H1 (cell line): ENCODE measurements around the gene TXNDC12. TPM values are rescaled to one million over a fixed set of nuclear protein-coding genes. Genes with fewer than 3 reads are reported as not detected.

Experiments used
- CTCF ChIA-PET: fragments of 300-600 bp; sonication (Branson Sonifier 250); formaldehyde crosslinking; loops from one replicate; lab custom pipeline; 2021; ENCODE audit not compliant: partially characterized antibody; lab: Charles Lee
- POLR2A ChIA-PET: fragments of 300-600 bp; sonication (Branson Sonifier 250); formaldehyde crosslinking; loops from one replicate; lab custom pipeline; 2021; ENCODE audit warnings: inconsistent platforms; ENCODE audit not compliant: partially characterized antibody; lab: Charles Lee
- DNase-seq, 2 experiments: peaks; one replicate each; pipeline versions ENCODE4 v3.0.0 to v3.0.0-alpha.2; 2010 to 2022; ENCODE audit warnings: low spot score in 2 of 2, low read depth in 1 of 2, mixed read lengths in 1 of 2
- FAIRE-seq: peaks from 2 replicates; lab custom pipeline; 2011; peaks lifted over from hg19 to GRCh38; lab: Jason Lieb, UNC
- H2AFZ ChIP-seq: 2 replicates; pipeline ENCODE4 v1.8.1; 2012; ENCODE audit warnings: low read length, inconsistent platforms
- H2AK5ac ChIP-seq: 2 replicates; pipeline ENCODE4 v1.6.1; 2013; ENCODE audit warnings: low read depth, low read length
- H2BK120ac ChIP-seq: replicated peaks from 2 replicates; pipeline ENCODE3; 2013; ENCODE audit warnings: low read depth, low read length, inconsistent platforms
- H2BK12ac ChIP-seq: 2 replicates; pipeline ENCODE4 v1.6.1; 2013; ENCODE audit warnings: low read depth, low read length
- H2BK15ac ChIP-seq: 2 replicates; pipeline ENCODE4 v1.6.1; 2013; ENCODE audit warnings: low read length
- H2BK20ac ChIP-seq: 2 replicates; pipeline ENCODE4 v1.6.1; 2013; ENCODE audit warnings: low read length
- H2BK5ac ChIP-seq: 2 replicates; pipeline ENCODE4 v1.6.1; 2013; ENCODE audit warnings: low read depth, low read length
- H3K14ac ChIP-seq: 2 replicates; pipeline ENCODE4 v1.6.1; 2013; ENCODE audit warnings: inconsistent platforms; ENCODE audit not compliant: insufficient read length
- H3K18ac ChIP-seq: 2 replicates; pipeline ENCODE4 v1.6.1; 2013; ENCODE audit warnings: low read length; ENCODE audit errors: extremely low read depth
- H3K23ac ChIP-seq: 2 replicates; pipeline ENCODE4 v1.6.1; 2013; ENCODE audit warnings: inconsistent platforms; ENCODE audit not compliant: insufficient read length
- H3K23me2 ChIP-seq: 2 replicates; pipeline ENCODE4 v1.6.1; 2013; ENCODE audit warnings: low read depth, low read length
- H3K27ac ChIP-seq: 2 replicates; pipeline ENCODE4 v1.6.1; 2011; ENCODE audit warnings: low read depth, low read length, inconsistent platforms
- H3K27me3 ChIP-seq, 4 experiments: replicated peaks in 1 of 4; 1 replicate in 1 of 4; 2 replicates in 3 of 4; pipeline versions ENCODE4 v1.6.1 to v1.8.1; 2011 to 2013; ENCODE audit warnings: low read length in 3 of 4, mild to moderate bottlenecking in 3 of 4, inconsistent platforms in 2 of 4, mixed read lengths in 2 of 4, moderate library complexity in 1 of 4; ENCODE audit not compliant: control insufficient read depth in 3 of 4, insufficient read depth in 3 of 4; ENCODE audit errors: extremely low read depth in 1 of 4
- H3K36me3 ChIP-seq, 4 experiments: 2 replicates each; pipeline versions ENCODE4 v1.6.1 to v1.8.1; 2011 to 2013; ENCODE audit warnings: mild to moderate bottlenecking in 4 of 4, low read length in 3 of 4, moderate library complexity in 2 of 4, control low read depth in 1 of 4, inconsistent platforms in 1 of 4; ENCODE audit not compliant: insufficient read depth in 4 of 4, control insufficient read depth in 2 of 4
- H3K4ac ChIP-seq: replicated peaks from 2 replicates; pipeline ENCODE3; 2013; ENCODE audit warnings: low read length, low read depth, mixed read lengths, inconsistent platforms; ENCODE audit not compliant: insufficient read length
- H3K4me1 ChIP-seq, 4 experiments: replicated peaks in 1 of 4; 1 replicate in 1 of 4; 2 replicates in 3 of 4; pipeline versions ENCODE4 v1.6.1 to v1.8.1; 2011 to 2013; ENCODE audit warnings: low read length in 3 of 4, inconsistent platforms in 2 of 4, mixed read lengths in 1 of 4; ENCODE audit not compliant: insufficient read depth in 4 of 4, control insufficient read depth in 3 of 4
- H3K4me2 ChIP-seq, 2 experiments: 2 replicates each; pipeline versions ENCODE4 v1.6.1 to v1.8.1; 2011 to 2013; ENCODE audit warnings: low read depth in 2 of 2, low read length in 2 of 2, control low read depth in 1 of 2, inconsistent platforms in 1 of 2, mild to moderate bottlenecking in 1 of 2; ENCODE audit not compliant: insufficient read depth in 1 of 2
- H3K4me3 ChIP-seq, 4 experiments: fragments of 200-600, 300-600 bp in 1 of 4; sonication (generic), shearing (Covaris generic), sonication (Bioruptor Twin) in 1 of 4; 2 replicates each; pipeline versions ENCODE4 v1.5.1 to v1.8.1; 2011 to 2016; ENCODE audit warnings: low read length in 4 of 4, low read depth in 3 of 4, control low read depth in 2 of 4, inconsistent platforms in 2 of 4, mild to moderate bottlenecking in 2 of 4, mixed read lengths in 1 of 4, moderate library complexity in 1 of 4; ENCODE audit not compliant: insufficient read depth in 2 of 4; ENCODE audit errors: extremely low read depth in 1 of 4
- H3K56ac ChIP-seq: replicated peaks from 2 replicates; pipeline ENCODE3; 2013; ENCODE audit warnings: low read depth, mild to moderate bottlenecking, mixed read lengths, low read length, inconsistent platforms; ENCODE audit not compliant: insufficient read length
- H3K79me1 ChIP-seq: 2 replicates; pipeline ENCODE4 v1.6.1; 2013; ENCODE audit warnings: low read depth, low read length, control low read depth
- H3K79me2 ChIP-seq, 2 experiments: 2 replicates each; pipeline versions ENCODE4 v1.6.1 to v1.8.1; 2012 to 2013; ENCODE audit warnings: low read length in 2 of 2, mild to moderate bottlenecking in 2 of 2, inconsistent platforms in 1 of 2; ENCODE audit not compliant: insufficient read depth in 2 of 2, control insufficient read depth in 1 of 2
- H3K9ac ChIP-seq, 4 experiments: replicated peaks in 1 of 4; 1 replicate in 1 of 4; 2 replicates in 3 of 4; pipeline versions ENCODE4 v1.6.1 to v1.8.1; 2011 to 2013; ENCODE audit warnings: low read depth in 3 of 4, low read length in 3 of 4, control low read depth in 2 of 4, mild to moderate bottlenecking in 2 of 4, moderate library complexity in 2 of 4, inconsistent platforms in 1 of 4; ENCODE audit errors: extremely low read depth in 1 of 4
- H3K9me3 ChIP-seq, 2 experiments: 2 replicates each; pipeline versions ENCODE4 v1.6.1 to v1.8.1; 2012 to 2013; ENCODE audit warnings: mild to moderate bottlenecking in 2 of 2, moderate library complexity in 2 of 2, control low read depth in 1 of 2, inconsistent platforms in 1 of 2, low read depth in 1 of 2, low read length in 1 of 2, mixed read lengths in 1 of 2; ENCODE audit not compliant: insufficient read depth in 2 of 2
- H4K20me1 ChIP-seq, 2 experiments: replicated peaks in 1 of 2; 2 replicates each; pipeline versions ENCODE3 to v1.8.1; 2011 to 2013; ENCODE audit warnings: inconsistent platforms in 2 of 2, low read length in 2 of 2, mild to moderate bottlenecking in 1 of 2; ENCODE audit not compliant: insufficient read depth in 2 of 2, control insufficient read depth in 1 of 2
- H4K5ac ChIP-seq: 2 replicates; pipeline ENCODE4 v1.6.1; 2013; ENCODE audit warnings: low read length, low read depth, mixed read lengths, inconsistent platforms; ENCODE audit not compliant: insufficient read length
- H4K8ac ChIP-seq: 2 replicates; pipeline ENCODE4 v1.8.0; 2013; ENCODE audit warnings: mild to moderate bottlenecking, moderate library complexity, low read length, inconsistent platforms; ENCODE audit not compliant: insufficient read depth; ENCODE audit errors: extremely low read depth
- H4K91ac ChIP-seq: replicated peaks from 2 replicates; pipeline ENCODE3; 2013; ENCODE audit warnings: low read length, mixed read lengths, inconsistent platforms; ENCODE audit not compliant: insufficient read length
- SUZ12 ChIP-seq: fragments of 200-600 bp; sonication (generic); IDR thresholded peaks from 2 replicates; pipeline ENCODE4 v1.6.1; 2012; ENCODE audit warnings: mild to moderate bottlenecking, inconsistent platforms, low read length, moderate library complexity, mixed read lengths
- WGBS, 2 experiments: shearing (Covaris generic) in 1 of 2; methylation state at CpG; one replicate each; pipeline versions ENCODE4 v1.1.6 to v1.1.7; 2013 to 2015; ENCODE audit warnings: low lambda C conversion rate in 2 of 2, mixed read lengths in 2 of 2, inconsistent platforms in 1 of 2, low coverage in 1 of 2, missing lambda C conversion rate in 1 of 2; ENCODE audit not compliant: insufficient replicate concordance in 2 of 2, insufficient coverage in 1 of 2, insufficient read length in 1 of 2; ENCODE audit errors: extremely low coverage in 1 of 2, missing lambda C conversion rate in 1 of 2; 5-methylcytosine and 5-hydroxymethylcytosine counted together
- polyA plus RNA-seq, 7 experiments: library from polyadenylated mRNA; depleted of rRNA in 3 of 7; stranded (reverse) in 5 of 7; unstranded in 2 of 7; fragments of >200 nt in 5 of 7; fragments of 200-250 nt in 2 of 7; gene quantifications; 1 replicate in 5 of 7; 2 replicates in 1 of 7; 4 replicates in 1 of 7; pipeline versions ENCODE4 v1.2.1 to v1.2.3, GENCODE V29; 2011 to 2013; ENCODE audit warnings: missing spikeins in 2 of 7, mixed read lengths in 2 of 7
- total RNA-seq: library from RNA; stranded (reverse); fragmentation: NEBNext Ultra II Directional; extraction: Animal tissue kit (Norgen Biotek cat#: 25700); gene quantifications from 2 replicates; pipeline ENCODE4 v1.2.1, GENCODE V29; 2021

The TXNDC12 gene
- total and polyA plus RNA-seq, 2 of the 8 experiments (the other 6 are each of a cell fraction or from before 2014, with no cell fraction given) = 35.2 to 89.8 TPM

GRCh38 chr1:51981555-51981954 is 73.4 kb downstream of the TXNDC12 start:
- DNase-seq = no peak
- Histone ChIP-seq H3K79me1 (peaks cover 2% of the 10 kb centered on the region; the same call in 1 of the 2 replicates), H3K56ac (no peak overlapping the region), H3K4me3 (no peak overlapping the region), H3K4me2 (no peak overlapping the region), H3K36me3 (peaks cover 2 to 30% (median 7%) of the 10 kb centered on the region in 4 experiments; a peak in 5 of 8 replicates), H3K9me3 (no peaks in the 10 kb centered on the region), H3K9ac (no peak overlapping the region), H2BK5ac (no peak overlapping the region), H2AFZ (no peak overlapping the region), H3K23ac (no peak overlapping the region), H2BK15ac (no peak overlapping the region), H2AK5ac (no peak overlapping the region), H2BK120ac (no peak overlapping the region), H3K4me1 (peaks cover 0 to under 1% (median 0%) of the 10 kb centered on the region in 4 experiments; a peak in 1 of 7 replicates), H4K8ac (no peak overlapping the region), H3K14ac (no peak overlapping the region), H4K91ac (no peak overlapping the region), H3K23me2 (no peaks in the 10 kb centered on the region), H4K20me1 (no peaks in the 10 kb centered on the region), H3K4ac (no peak overlapping the region), H2BK12ac (no peak overlapping the region), H3K27ac (no peak overlapping the region), H3K18ac (no peak overlapping the region), H4K5ac (no peak overlapping the region), H3K27me3 (no peaks in the 10 kb centered on the region), H2BK20ac (no peak overlapping the region), H3K79me2 (peaks cover 0 to 5% of the 10 kb centered on the region in 2 experiments; a peak in 1 of 4 replicates)
- POLR2A ChIA-PET = interaction anchor here (1.9 kb wide), 1 partner anchor 10 kb away, joined by 8 read pairs; no protein-coding TSS in a partner anchor
- WGBS, 2 experiments = 100% methylated on average over 1 of the region's 1 CpG; no CpG with 5 or more reads in 1 of the 2 experiments
- CTCF ChIA-PET = interaction anchor here (1.1 to 2.0 kb wide), 3 partner anchors 15 to 84 kb away, joined by 4 to 6 read pairs (median 5); no protein-coding TSS in a partner anchor
- TF ChIP-seq SUZ12 = no peak
- no peak for FAIRE-seq
